Hepatocyte (in vitro differentiated cells): ENCODE data around the gene DUSP10.

ENCODE experiments used
- CTCF ChIP-seq: fragments of 200-600 bp; sonication (generic); IDR thresholded peaks from 2 replicates; pipeline ENCODE4 v1.5.1; 2016; ENCODE audit warnings: antibody characterized with exemption, mild to moderate bottlenecking; ENCODE audit not compliant: poor library complexity
- EZH2 ChIP-seq: fragments of 200-600 bp; sonication (generic); IDR thresholded peaks from 2 replicates; pipeline ENCODE4 v1.6.1; 2016; ENCODE audit warnings: antibody characterized with exemption, mild to moderate bottlenecking, borderline replicate concordance
- EZH2phosphoT487 ChIP-seq: fragments of 200-600 bp; sonication (generic); IDR thresholded peaks from one replicate; pipeline ENCODE4 v1.6.1; 2018; ENCODE audit warnings: antibody characterized with exemption, mild to moderate bottlenecking, low read depth, moderate library complexity; ENCODE audit not compliant: unreplicated experiment, severe bottlenecking

- TF ChIP-seq CTCF = no peak
- no peak for TF ChIP-seq EZH2
- no peak for TF ChIP-seq EZH2phosphoT487
Observed at GRCh38 chr1:221700948-221701347, 40.9 kb downstream of the DUSP10 start.
